ENCODE data around the gene ZNF608.

Gene ZNF608

GRCh38 chr5:124714910-124715309, 31.5 kb downstream of the ZNF608 start:
- DNase-seq, result no peak

GRCh38 chr5:124713595-124713994, 32.8 kb downstream of the ZNF608 start:
- DNase-seq, result peak; percentile 2

- DNase-seq, result no peak
Measured at GRCh38 chr5:124712731-124713305, 33.6 kb downstream of the ZNF608 start.

GRCh38 chr5:124708086-124708485, 38.4 kb downstream of the ZNF608 start:
- peak; percentile 20 for DNase-seq

GRCh38 chr5:124707520-124707919, 38.9 kb downstream of the ZNF608 start:
- no peak for DNase-seq

GRCh38 chr5:124706729-124707361, 39.6 kb downstream of the ZNF608 start:
- DNase-seq, result no peak

- DNase-seq, result no peak
Measured at GRCh38 chr5:124706051-124706450, 40.4 kb downstream of the ZNF608 start.

GRCh38 chr5:124705577-124705976, 40.9 kb downstream of the ZNF608 start:
- no peak for DNase-seq

GRCh38 chr5:124704594-124705284, 41.7 kb downstream of the ZNF608 start:
- DNase-seq, result no peak

- DNase-seq, result no peak
Measured at GRCh38 chr5:124703995-124704394, 42.4 kb downstream of the ZNF608 start.

GRCh38 chr5:124702525-124702924, 43.9 kb downstream of the ZNF608 start:
- DNase-seq, result peak; percentile 62

- no peak for DNase-seq
Measured at GRCh38 chr5:124701873-124702425, 44.5 kb downstream of the ZNF608 start.

GRCh38 chr5:124701016-124701415, 45.4 kb downstream of the ZNF608 start:
- no peak for DNase-seq

GRCh38 chr5:124700333-124700732, 46.1 kb downstream of the ZNF608 start:
- no peak for DNase-seq

GRCh38 chr5:124698770-124699169, 47.7 kb downstream of the ZNF608 start:
- no peak for DNase-seq

GRCh38 chr5:124697933-124698591, 48.4 kb downstream of the ZNF608 start:
- DNase-seq, result no peak

GRCh38 chr5:124697501-124697900, 48.9 kb downstream of the ZNF608 start:
- no peak for DNase-seq

GRCh38 chr5:124696898-124697297, 49.5 kb downstream of the ZNF608 start:
- no peak for DNase-seq

All from inflammatory macrophage treated with lipopolysaccharide for 4 hours (primary cell).